GM10248 (cell line): Measurements from ENCODE around the gene SNX8.
A peak's percentile ranks its signal among the peaks of the same experiment; 100 is the strongest.

Source experiments
- CTCF ChIA-PET: fragments of 300-600 bp; sonication (Branson Sonifier 250); formaldehyde crosslinking; extraction: SDS; loops from one replicate; lab custom pipeline; 2021; ENCODE audit warnings: antibody characterized with exemption; lab: Yijun Ruan, JAX
- POLR2A ChIA-PET: fragments of 350-650 bp; sonication (Branson Sonifier 250); formaldehyde crosslinking; extraction: SDS; loops from one replicate; lab custom pipeline; 2020; ENCODE audit warnings: antibody characterized with exemption; lab: Yijun Ruan, JAX
- DNase-seq: peaks from one replicate; pipeline ENCODE4 v3.0.0; 2012; ENCODE audit errors: extremely low spot score
- TF ChIP-seq, protein P1 (sequence below): IDR thresholded peaks from 2 replicates; pipeline ENCODE4 v1.5.1; 2012; ENCODE audit warnings: mild to moderate bottlenecking, low read depth; ENCODE audit errors: extremely low read depth, missing control alignments, control extremely low read depth

Gene SNX8

GRCh38 chr7:2263176-2263575 is 51.1 kb downstream of the SNX8 start:
- DNase-seq: no peak
- TF ChIP-seq, protein P1, sequence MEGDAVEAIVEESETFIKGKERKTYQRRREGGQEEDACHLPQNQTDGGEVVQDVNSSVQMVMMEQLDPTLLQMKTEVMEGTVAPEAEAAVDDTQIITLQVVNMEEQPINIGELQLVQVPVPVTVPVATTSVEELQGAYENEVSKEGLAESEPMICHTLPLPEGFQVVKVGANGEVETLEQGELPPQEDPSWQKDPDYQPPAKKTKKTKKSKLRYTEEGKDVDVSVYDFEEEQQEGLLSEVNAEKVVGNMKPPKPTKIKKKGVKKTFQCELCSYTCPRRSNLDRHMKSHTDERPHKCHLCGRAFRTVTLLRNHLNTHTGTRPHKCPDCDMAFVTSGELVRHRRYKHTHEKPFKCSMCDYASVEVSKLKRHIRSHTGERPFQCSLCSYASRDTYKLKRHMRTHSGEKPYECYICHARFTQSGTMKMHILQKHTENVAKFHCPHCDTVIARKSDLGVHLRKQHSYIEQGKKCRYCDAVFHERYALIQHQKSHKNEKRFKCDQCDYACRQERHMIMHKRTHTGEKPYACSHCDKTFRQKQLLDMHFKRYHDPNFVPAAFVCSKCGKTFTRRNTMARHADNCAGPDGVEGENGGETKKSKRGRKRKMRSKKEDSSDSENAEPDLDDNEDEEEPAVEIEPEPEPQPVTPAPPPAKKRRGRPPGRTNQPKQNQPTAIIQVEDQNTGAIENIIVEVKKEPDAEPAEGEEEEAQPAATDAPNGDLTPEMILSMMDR: no peak
- POLR2A ChIA-PET: no interaction called here
- CTCF ChIA-PET: interaction anchor here (4.7 kb wide), 1 partner anchor 14 kb away, joined by 34 read pairs; no protein-coding TSS in a partner anchor

GRCh38 chr7:2261611-2262010 is 52.6 kb downstream of the SNX8 start:
- CTCF ChIA-PET: interaction anchor here (0.7 to 4.7 kb wide), 6 partner anchors 8 to 86 kb away, joined by 3 to 34 read pairs (median 4); no protein-coding TSS in a partner anchor

DNA sequence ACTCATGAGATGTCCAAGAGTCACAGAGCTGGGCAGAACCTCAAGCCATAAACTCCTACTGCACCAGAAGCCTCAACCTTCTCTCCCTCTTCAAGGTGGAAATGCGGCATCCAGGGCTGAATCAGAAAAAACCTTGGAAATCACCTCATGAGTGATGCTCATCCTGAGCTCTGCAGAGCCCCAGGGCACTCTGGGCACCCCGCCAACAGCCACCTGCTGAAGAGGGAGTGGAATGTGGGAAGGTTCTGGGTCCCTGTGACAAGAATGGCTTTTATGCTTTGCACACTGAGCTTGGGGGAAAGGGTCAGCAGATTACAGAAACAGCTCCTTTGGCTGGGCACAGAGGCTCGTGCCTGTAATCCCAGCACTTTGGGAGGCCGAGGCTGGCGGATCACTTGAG is 53.4 kb downstream of the SNX8 start:
- TF ChIP-seq, protein P1: no peak
- ChIA-PET POLR2A (interaction anchor here (3.6 kb wide), 1 partner anchor 12 kb away, joined by 10 read pairs; no protein-coding TSS in a partner anchor), CTCF (interaction anchor here (1.0 to 4.7 kb wide), 8 partner anchors 9 to 208 kb away, joined by 3 to 34 read pairs (median 4); no protein-coding TSS in a partner anchor)
- DNase-seq: no peak

More at GRCh38 chr7:2261611-2262010, 52.6 kb downstream of the SNX8 start:
- POLR2A ChIA-PET: interaction anchor here (0.6 to 3.6 kb wide), 2 partner anchors 13 to 663 kb away, joined by 4 to 10 read pairs; no protein-coding TSS in a partner anchor
- TF ChIP-seq, protein P1: no peak
- DNase-seq: peak; percentile 69

- POLR2A ChIA-PET: interaction anchor here (0.7 to 3.6 kb wide), 2 partner anchors 10 to 41 kb away, joined by 4 to 10 read pairs; no protein-coding TSS in a partner anchor
- CTCF ChIA-PET: interaction anchor here (0.7 to 4.7 kb wide), 7 partner anchors 10 to 88 kb away, joined by 3 to 34 read pairs (median 4); no protein-coding TSS in a partner anchor
- TF ChIP-seq, protein P1: no peak
- no peak for DNase-seq
Measured at GRCh38 chr7:2259480-2259879, 54.8 kb downstream of the SNX8 start.

- CTCF ChIA-PET: interaction anchor here (0.7 to 4.7 kb wide), 6 partner anchors 10 to 89 kb away, joined by 3 to 34 read pairs (median 4); no protein-coding TSS in a partner anchor
- DNase-seq: peak; percentile 83
- TF ChIP-seq, protein P1: no peak
- POLR2A ChIA-PET: interaction anchor here (0.7 to 3.6 kb wide), 2 partner anchors 10 to 42 kb away, joined by 4 to 10 read pairs; no protein-coding TSS in a partner anchor
Measured at GRCh38 chr7:2258661-2259365, 55.4 kb downstream of the SNX8 start.

- POLR2A ChIA-PET: no interaction called here
- no peak for DNase-seq
- CTCF ChIA-PET: interaction anchor here (1.0 to 2.0 kb wide), 2 partner anchors 9 to 21 kb away, joined by 3 to 9 read pairs; no protein-coding TSS in a partner anchor
- TF ChIP-seq, protein P1: no peak
Measured at GRCh38 chr7:2257651-2258050, 56.6 kb downstream of the SNX8 start.
